Measurements from ENCODE around the gene ZNF548. TPM values are rescaled to one million over a fixed set of nuclear protein-coding genes. Genes with fewer than 3 reads are reported as not detected.

The ZNF548 gene
- polyA plus RNA-seq, 3 donors: 4.6 to 20.7 (median 6.0) TPM

GRCh38 chr19:57348136-57348535 lies 41.5 kb upstream of the ZNF548 start:
- no peak overlapping the region for H3K27ac Mint-ChIP-seq
- H3K4me1 ChIP-seq (ENCODE audit: control insufficient read depth in 1 of 2, insufficient read depth in 2 of 2, low read length in 2 of 2): peaks cover 17 to 20% of the 10 kb centered on the region in 2 donors
- peaks cover 9 to 15% of the 10 kb centered on the region in 2 donors for H3K36me3 Mint-ChIP-seq
- peaks cover 7 to 11% of the 10 kb centered on the region in 2 donors for H3K9me3 ChIP-seq (replicated peaks in 1 of 2; ENCODE audit: control insufficient read depth in 1 of 2, insufficient read depth in 1 of 2, low read length in 2 of 2)
- H2AFZ ChIP-seq (ENCODE audit: insufficient read depth, low read depth, low read length, poor library complexity, severe bottlenecking): no peak overlapping the region
- DNase-seq: no peak
- intact Hi-C loops (cut with micrococcal nuclease): no loop called here
- peaks cover 0 to 23% (median 2%) of the 10 kb centered on the region in 3 donors for H3K27me3 Mint-ChIP-seq (ENCODE audit: low read depth in 3 of 3)
- no peak overlapping the region for H3K4me2 ChIP-seq (replicated peaks; ENCODE audit: extremely low read depth, low read length, poor library complexity, severe bottlenecking)
- peaks cover 16% of the 10 kb centered on the region for H3K79me2 ChIP-seq (ENCODE audit: insufficient read depth, low read length)
- WGBS (ENCODE audit: insufficient coverage): no CpG with 5 or more reads among the region's 3 CpGs
- no peak overlapping the region for H3K4me3 Mint-ChIP-seq
- no peaks in the 10 kb centered on the region for H4K20me1 ChIP-seq (ENCODE audit: insufficient read depth, low read length)
- no peak overlapping the region for H3K9ac ChIP-seq (ENCODE audit: insufficient read depth, low read length, poor library complexity, severe bottlenecking)
- H3K27me3 ChIP-seq (ENCODE audit: control insufficient read depth in 2 of 2, insufficient read depth in 2 of 2, low read length in 2 of 2): peaks cover 4 to 10% of the 10 kb centered on the region in 2 donors
- peaks cover 25% of the 10 kb centered on the region for H3K4me1 Mint-ChIP-seq
- no peak overlapping the region for H3K4me3 ChIP-seq (replicated peaks in 1 of 3; ENCODE audit: low read depth in 2 of 3, low read length in 3 of 3)
- no peak overlapping the region for H3K27ac ChIP-seq (ENCODE audit: low read depth in 1 of 2, low read length in 2 of 2)
- no peak for TF ChIP-seq CTCF (IDR thresholded peaks at IDR 0.05)
- H3K36me3 ChIP-seq (replicated peaks in 1 of 2; ENCODE audit: control insufficient read depth in 1 of 2, insufficient read depth in 2 of 2, low read length in 2 of 2): peaks cover under 1 to 6% of the 10 kb centered on the region in 2 donors
- peaks cover 11 to 53% (median 35%) of the 10 kb centered on the region in 7 donors for H3K9me3 Mint-ChIP-seq

GRCh38 chr19:57350877-57351805 lies 38.5 kb upstream of the ZNF548 start, which contains the start of gene ZNF304:
Gene ZNF304, plus strand, starts transcription at chr19:57351271. Its CDS starts 394 bp downstream, at chr19:57351665.
- Histone ChIP-seq H2AFZ (ENCODE audit: insufficient read depth, low read depth, low read length, poor library complexity, severe bottlenecking) (peak within 1 kb of the TSS; percentile 99), H3K79me2 (ENCODE audit: insufficient read depth, low read length) (peaks cover 16% of the 10 kb centered on the region), H3K4me2 (replicated peaks; ENCODE audit: extremely low read depth, low read length, poor library complexity, severe bottlenecking) (peak within 1 kb of the TSS; percentile 88), H3K9ac (ENCODE audit: insufficient read depth, low read length, poor library complexity, severe bottlenecking) (peak within 1 kb of the TSS; percentile 86), H4K20me1 (ENCODE audit: insufficient read depth, low read length) (no peaks in the 10 kb centered on the region), H3K27ac (ENCODE audit: low read depth in 1 of 2, low read length in 2 of 2) (peak within 1 kb of the TSS; percentile 46 to 96), H3K9me3 (replicated peaks in 1 of 2; ENCODE audit: control insufficient read depth in 1 of 2, insufficient read depth in 1 of 2, low read length in 2 of 2) (peaks cover 33 to 39% of the 10 kb centered on the region in 2 donors), H3K4me1 (ENCODE audit: control insufficient read depth in 1 of 2, insufficient read depth in 2 of 2, low read length in 2 of 2) (peaks cover 17 to 20% of the 10 kb centered on the region in 2 donors), H3K27me3 (ENCODE audit: control insufficient read depth in 2 of 2, insufficient read depth in 2 of 2, low read length in 2 of 2) (no peaks in the 10 kb centered on the region), H3K36me3 (replicated peaks in 1 of 2; ENCODE audit: control insufficient read depth in 1 of 2, insufficient read depth in 2 of 2, low read length in 2 of 2) (peaks cover 25 to 36% of the 10 kb centered on the region in 2 donors), H3K4me3 (replicated peaks in 1 of 3; ENCODE audit: low read depth in 2 of 3, low read length in 3 of 3) (peak within 1 kb of the TSS; percentile 76 to 96 (median 81))
- peaks cover 0 to 15% (median 2%) of the 10 kb centered on the region in 3 donors for H3K27me3 Mint-ChIP-seq (ENCODE audit: low read depth in 3 of 3)
- H3K4me3 Mint-ChIP-seq: peak within 1 kb of the TSS; percentile 95
- peaks cover 37 to 45% of the 10 kb centered on the region in 2 donors for H3K36me3 Mint-ChIP-seq
- peaks cover 29% of the 10 kb centered on the region for H3K4me1 Mint-ChIP-seq
- peak; percentile 84 to 88 (median 88) for DNase-seq
- H3K9me3 Mint-ChIP-seq: peaks cover 24 to 70% (median 61%) of the 10 kb centered on the region in 7 donors
- TF ChIP-seq CTCF (IDR thresholded peaks at IDR 0.05): no peak
- intact Hi-C loops (cut with micrococcal nuclease): loop anchor here (1.0 to 10.0 kb wide), 3 partner anchors 38 to 106 kb away; partner anchors contain the start of genes ZNF460 (in 1 of the 2), ZNF548 (in 1 of the 2) and ZNF805 (in 1 of the 2)
- peak within 1 kb of the TSS; percentile 85 to 94 (median 90) for H3K27ac Mint-ChIP-seq
- 2% methylated on average over 56 of the region's 57 CpGs for WGBS (ENCODE audit: insufficient coverage)

Measured in CD14-positive monocyte (primary cell).